Mucosa of descending colon (tissue), 3 donors: ENCODE measurements around the gene DGAT2. TPM values are rescaled to one million over a fixed set of nuclear protein-coding genes. Genes with fewer than 3 reads are reported as not detected.

ENCODE experiments used
- ATAC-seq: fragments of 200-7000 bp; cut with Tn5 transposase; one replicate; pipeline ENCODE4 v1.9.1; 2020; ENCODE audit warnings: mild to moderate bottlenecking, moderate library complexity
- DNase-seq, 3 donors: peaks; one replicate each; pipeline ENCODE4 v3.0.0-alpha.2; 2020
- H3K36me3 ChIP-seq: fragments of 200-600 bp; one replicate; pipeline ENCODE4 v1.8.0; 2021; ENCODE audit warnings: low read depth, mild to moderate bottlenecking
- H3K4me1 ChIP-seq: fragments of 200-600 bp; one replicate; pipeline ENCODE4 v1.8.0; 2021; ENCODE audit warnings: low read depth, mild to moderate bottlenecking
- H3K4me3 ChIP-seq: fragments of 200-600 bp; one replicate; pipeline ENCODE4 v1.8.0; 2021; ENCODE audit warnings: mild to moderate bottlenecking
- H3K9me3 ChIP-seq: fragments of 200-600 bp; one replicate; pipeline ENCODE4 v1.8.0; 2021; ENCODE audit warnings: mild to moderate bottlenecking
- intact Hi-C, 2 donors: fragments of 100-400 bp; cut with DNase I in 1 of 2; cut with micrococcal nuclease in 1 of 2; formaldehyde crosslinking; loops; one replicate each; pipeline versions ENCODE4 v1.11.0 to v1.11.1; 2022; cut with DNase I, micrococcal nuclease
- total RNA-seq, 3 donors: library from RNA; stranded (reverse); fragmentation: NEBNext Ultra II Directional in 2 of 3; extraction: Animal tissue kit (Norgen Biotek cat#: 25700) in 2 of 3; gene quantifications; one replicate each; pipeline versions ENCODE4 v1.2.1 to v1.2.4, GENCODE V29; 2021 to 2023
- TF ChIP-seq, protein P1 (sequence below): fragments of 200-600 bp; IDR thresholded peaks from one replicate; pipeline ENCODE4 v1.8.0; 2022; ENCODE audit warnings: antibody characterized with exemption, mild to moderate bottlenecking
- donor health status: DM: no; HTN: no; CAD: no; lungs with moderate emphysema.
- donor health status: DM: no; HTN: no; CAD: no.
- donor health status: DM: no; HTN: yes; CAD: no.

DGAT2 gene
- total RNA-seq, 3 donors from 2014 or later = 3.4 to 4.2 (median 3.5) TPM

GRCh38 chr11:75760710-75761493 is 7.7 kb upstream of the DGAT2 start:
- no peak for DNase-seq
- ATAC-seq = no peak
- intact Hi-C loops = no loop called here
- H3K36me3 ChIP-seq = no peaks in the 10 kb centered on the region
- H3K9me3 ChIP-seq = no peaks in the 10 kb centered on the region
- TF ChIP-seq, protein P1, sequence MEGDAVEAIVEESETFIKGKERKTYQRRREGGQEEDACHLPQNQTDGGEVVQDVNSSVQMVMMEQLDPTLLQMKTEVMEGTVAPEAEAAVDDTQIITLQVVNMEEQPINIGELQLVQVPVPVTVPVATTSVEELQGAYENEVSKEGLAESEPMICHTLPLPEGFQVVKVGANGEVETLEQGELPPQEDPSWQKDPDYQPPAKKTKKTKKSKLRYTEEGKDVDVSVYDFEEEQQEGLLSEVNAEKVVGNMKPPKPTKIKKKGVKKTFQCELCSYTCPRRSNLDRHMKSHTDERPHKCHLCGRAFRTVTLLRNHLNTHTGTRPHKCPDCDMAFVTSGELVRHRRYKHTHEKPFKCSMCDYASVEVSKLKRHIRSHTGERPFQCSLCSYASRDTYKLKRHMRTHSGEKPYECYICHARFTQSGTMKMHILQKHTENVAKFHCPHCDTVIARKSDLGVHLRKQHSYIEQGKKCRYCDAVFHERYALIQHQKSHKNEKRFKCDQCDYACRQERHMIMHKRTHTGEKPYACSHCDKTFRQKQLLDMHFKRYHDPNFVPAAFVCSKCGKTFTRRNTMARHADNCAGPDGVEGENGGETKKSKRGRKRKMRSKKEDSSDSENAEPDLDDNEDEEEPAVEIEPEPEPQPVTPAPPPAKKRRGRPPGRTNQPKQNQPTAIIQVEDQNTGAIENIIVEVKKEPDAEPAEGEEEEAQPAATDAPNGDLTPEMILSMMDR = no peak
- no peak overlapping the region for H3K4me3 ChIP-seq
- H3K4me1 ChIP-seq = no peaks in the 10 kb centered on the region

DNA sequence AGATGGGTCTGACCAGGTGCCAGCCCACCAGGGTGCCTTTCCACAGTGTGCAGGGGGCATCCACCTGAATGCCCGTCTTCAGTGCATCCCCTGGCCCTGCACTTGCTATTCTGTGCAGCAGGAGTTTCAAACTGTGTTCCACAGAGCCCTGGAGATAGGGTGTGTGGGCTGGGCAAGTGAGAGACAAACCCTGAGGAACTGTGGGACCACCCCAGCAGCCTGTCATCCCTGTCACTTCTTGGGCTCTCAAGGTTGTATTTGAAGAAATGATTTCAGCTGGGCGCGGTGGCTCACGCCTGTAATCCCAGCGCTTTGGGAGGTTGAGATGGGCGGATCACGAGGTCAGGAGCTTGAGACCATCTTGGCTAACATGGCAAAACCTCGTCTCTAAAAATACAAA is 6.4 kb upstream of the DGAT2 start:
- Histone ChIP-seq H3K4me3 (no peak overlapping the region), H3K9me3 (no peaks in the 10 kb centered on the region), H3K4me1 (no peaks in the 10 kb centered on the region), H3K36me3 (no peaks in the 10 kb centered on the region)
- no peak for DNase-seq
- no peak for ATAC-seq
- intact Hi-C loops = no loop called here
- TF ChIP-seq, protein P1 = no peak

- Histone ChIP-seq H3K36me3 (no peaks in the 10 kb centered on the region), H3K4me1 (peaks cover 3% of the 10 kb centered on the region), H3K9me3 (no peaks in the 10 kb centered on the region), H3K4me3 (no peak overlapping the region)
- DNase-seq (no peak), ATAC-seq (no peak)
- TF ChIP-seq, protein P1 = no peak
- intact Hi-C loops = no loop called here
Measured at GRCh38 chr11:75762885-75763284, 5.7 kb upstream of the DGAT2 start.

GRCh38 chr11:75763846-75764245 is 4.7 kb upstream of the DGAT2 start:
- H3K9me3 ChIP-seq = no peaks in the 10 kb centered on the region
- ATAC-seq (no peak), DNase-seq (no peak)
- H3K4me1 ChIP-seq = peaks cover 10% of the 10 kb centered on the region
- H3K36me3 ChIP-seq = no peaks in the 10 kb centered on the region
- intact Hi-C loops = no loop called here
- no peak overlapping the region for H3K4me3 ChIP-seq
- TF ChIP-seq, protein P1 = no peak

- no peak for ATAC-seq
- TF ChIP-seq, protein P1 = no peak
- H3K4me3 ChIP-seq = no peak overlapping the region
- H3K36me3 ChIP-seq = no peaks in the 10 kb centered on the region
- H3K4me1 ChIP-seq = peaks cover 13% of the 10 kb centered on the region
- no peaks in the 10 kb centered on the region for H3K9me3 ChIP-seq
- no peak for DNase-seq
- intact Hi-C loops = no loop called here
Measured at GRCh38 chr11:75765116-75765515, 3.5 kb upstream of the DGAT2 start.
